Fibroblast of peridontal ligament (primary cell): ENCODE results near the gene LENG1.
A peak's percentile ranks its signal among the peaks of the same experiment; 100 is the strongest.
"Not testable (repeated sequence)": the region's sequence is repeated elsewhere in the genome, so short reads cannot be mapped to it uniquely, and the experiment has no call there.

Experiments used
- DNase-seq: peaks from one replicate; pipeline ENCODE4 v3.0.0-alpha.2; 2010; ENCODE audit errors: extremely low read depth

Gene LENG1

DNA sequence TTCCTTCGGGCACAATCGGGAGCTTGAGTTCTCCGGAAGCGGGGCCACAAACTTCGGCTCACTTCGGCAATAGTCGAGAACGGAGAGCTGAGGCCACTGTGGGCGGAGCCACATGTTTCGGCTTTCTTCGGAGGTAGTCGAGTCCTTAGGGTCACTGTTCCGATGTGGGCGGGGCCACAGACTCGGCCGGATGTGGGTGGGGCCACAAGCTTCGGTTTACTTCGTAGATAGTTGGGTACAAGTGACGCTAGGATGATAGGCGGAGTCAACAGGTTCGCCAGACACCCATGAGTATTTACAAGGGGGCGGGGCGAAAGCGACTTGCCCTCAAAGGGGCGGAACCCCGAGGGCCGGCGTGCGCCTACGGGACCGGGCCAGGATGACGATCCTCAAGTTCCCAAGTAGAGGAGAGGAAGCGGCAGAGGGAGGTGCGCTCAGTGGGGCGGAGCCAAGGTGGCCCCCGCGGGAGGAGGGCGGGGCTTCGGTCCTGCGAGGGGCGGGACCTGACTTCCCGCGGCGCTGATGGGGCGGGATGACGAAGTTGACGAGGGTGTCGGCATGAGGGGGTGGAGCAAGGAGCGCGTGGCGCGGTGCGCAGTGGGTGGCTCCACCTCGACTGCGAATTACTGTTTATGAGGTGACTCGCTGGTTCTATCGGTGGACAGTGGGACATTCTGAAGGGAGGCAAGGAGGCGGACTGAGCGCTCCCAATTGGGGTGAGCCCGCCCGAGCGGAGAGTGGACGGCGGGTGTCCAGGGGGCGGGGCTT is 30.4 kb upstream of the LENG1 start:
- DNase-seq, result peak; percentile 100

GRCh38 chr19:54189145-54189734 is 29.7 kb upstream of the LENG1 start, which contains the start of gene MBOAT7:
TSS of gene MBOAT7 (minus strand) at chr19:54189580. CDS start at chr19:54188508, 1,072 bp downstream.
- DNase-seq, result no peak

DNA sequence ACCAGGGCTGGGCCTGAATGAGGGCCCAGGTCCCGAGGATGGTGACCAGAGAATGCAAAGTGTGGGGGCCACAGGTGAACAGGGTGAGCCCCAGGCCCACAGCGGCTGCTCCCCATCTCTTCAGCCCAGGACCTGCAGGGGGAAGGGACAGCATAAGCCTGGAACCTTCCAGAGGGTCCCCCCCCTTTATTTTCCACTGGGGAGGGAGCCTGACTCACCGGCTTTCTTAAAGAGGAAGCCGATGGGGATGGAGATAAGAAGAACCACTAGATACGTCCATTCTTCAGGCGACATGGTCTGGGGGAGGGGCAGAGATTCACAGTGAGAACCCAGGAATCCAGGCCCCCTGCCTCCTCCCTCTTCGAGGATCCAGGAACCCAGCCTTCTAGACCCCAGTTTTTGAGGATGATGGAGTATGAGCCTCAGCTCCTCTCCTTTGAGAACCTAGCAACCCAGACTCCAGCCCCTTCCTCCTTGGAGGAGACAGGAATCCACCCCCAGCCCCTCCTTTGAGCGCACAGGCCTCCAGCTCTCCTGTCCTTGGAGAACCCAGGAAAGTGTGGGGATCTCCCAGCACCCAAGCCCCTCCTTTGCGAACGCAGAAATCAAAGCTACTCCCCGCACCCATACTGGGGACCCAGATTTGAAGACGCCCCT is 28.8 kb upstream of the LENG1 start:
- DNase-seq, result no peak

DNA sequence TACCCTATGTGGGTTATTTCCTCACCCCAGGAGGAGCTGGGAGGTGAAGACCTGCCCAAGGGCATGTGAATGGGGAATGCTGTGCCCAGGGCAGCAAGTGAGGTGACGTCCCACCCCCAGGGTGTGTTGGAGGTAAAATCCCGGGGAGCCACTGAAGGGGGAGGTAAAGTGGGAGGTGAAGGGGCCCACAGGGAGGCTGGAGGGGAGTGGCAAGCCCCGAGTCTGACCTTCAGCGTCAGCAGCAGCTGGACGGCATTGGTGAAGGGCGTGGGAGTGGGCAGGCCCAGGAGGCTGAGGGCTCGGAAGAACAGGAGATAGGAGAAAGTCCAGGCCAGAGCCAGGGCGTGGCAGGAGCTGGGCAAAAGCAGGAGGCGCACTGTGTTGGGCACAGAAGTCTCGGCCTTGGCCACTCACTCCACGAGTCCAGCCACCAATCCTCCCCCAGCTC is 27.4 kb upstream of the LENG1 start:
- DNase-seq, result no peak

DNA sequence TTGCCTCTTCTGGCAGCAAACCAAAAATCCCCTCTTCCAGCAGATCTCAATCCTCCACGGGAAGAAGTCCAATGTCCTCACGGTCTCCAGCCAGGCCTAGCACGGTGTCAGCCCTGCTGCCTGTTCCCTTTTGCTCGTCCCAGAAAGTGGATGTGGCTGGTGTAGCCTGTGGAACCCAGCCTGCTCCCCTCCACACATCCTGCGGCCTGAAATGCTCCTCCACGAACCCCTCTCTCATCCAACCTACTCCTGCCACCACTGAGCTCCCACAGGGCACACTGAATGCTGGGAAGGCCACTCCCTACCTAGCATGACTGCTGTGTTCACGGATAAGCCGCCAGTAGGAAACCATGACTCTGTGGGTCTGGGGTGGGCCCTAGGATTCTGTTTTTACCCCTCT is 26.8 kb upstream of the LENG1 start:
- no peak for DNase-seq

GRCh38 chr19:54183431-54183830 is 23.9 kb upstream of the LENG1 start:
- DNase-seq, result no peak

GRCh38 chr19:54181894-54182293 is 22.4 kb upstream of the LENG1 start:
- DNase-seq, result not testable (repeated sequence)

DNA sequence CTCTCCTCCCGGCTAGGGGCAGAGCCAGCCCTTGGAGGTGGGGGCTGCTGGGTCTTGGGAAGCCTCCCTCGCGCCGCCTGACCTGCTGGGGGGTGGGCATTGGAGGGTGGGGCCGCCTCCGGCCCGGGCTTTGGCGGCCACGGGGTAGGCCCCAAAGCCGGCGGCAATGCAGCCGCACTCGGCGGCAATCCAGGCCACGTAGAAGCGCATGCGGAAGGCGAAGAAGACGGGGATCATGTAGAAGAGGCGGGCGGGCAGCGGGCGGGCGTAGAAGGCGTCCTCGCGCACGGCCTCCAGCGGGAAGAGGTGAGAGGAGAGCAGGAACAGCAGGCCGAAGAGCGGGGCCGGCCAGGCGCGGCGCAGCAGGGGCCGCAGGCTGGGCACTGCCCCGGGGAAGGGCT is 21.2 kb upstream of the LENG1 start:
- DNase-seq, result no peak

GRCh38 chr19:54179921-54180461 is 20.5 kb upstream of the LENG1 start:
- peak; percentile 61 for DNase-seq

GRCh38 chr19:54179262-54179852 is 19.8 kb upstream of the LENG1 start:
- no peak for DNase-seq

DNA sequence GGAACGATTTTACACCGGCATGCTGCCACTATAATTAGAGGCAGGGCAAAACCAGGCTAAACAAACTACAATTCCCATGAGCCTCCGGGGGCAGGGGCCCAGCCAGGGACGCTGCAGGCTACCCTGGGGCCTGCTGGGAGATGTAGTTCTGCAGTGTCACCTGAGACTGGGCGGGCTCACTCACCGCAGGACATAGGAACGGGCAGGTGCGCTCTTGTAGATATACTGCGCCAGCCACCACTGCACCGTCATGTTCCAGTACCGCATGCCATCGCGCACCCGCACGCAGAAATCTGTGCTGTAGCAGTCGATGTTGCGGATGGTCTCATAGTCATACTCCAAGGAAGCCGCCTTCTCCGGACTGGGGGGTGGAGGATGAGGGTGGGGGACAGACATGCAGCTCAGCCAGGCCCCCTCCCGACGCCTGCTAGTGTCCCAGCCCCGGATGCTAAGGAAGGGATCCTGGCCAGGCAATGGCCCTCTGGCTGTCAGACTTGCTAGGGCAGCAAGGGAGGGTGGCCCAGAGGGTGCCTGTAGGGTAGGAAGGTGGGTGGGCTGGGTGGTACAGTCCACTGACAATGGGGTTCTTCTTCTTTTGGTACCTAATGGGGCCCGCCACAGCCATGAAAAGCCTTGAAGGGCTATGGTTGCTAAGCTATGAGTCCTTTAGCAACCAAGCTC is 19.2 kb upstream of the LENG1 start:
- no peak for DNase-seq

DNA sequence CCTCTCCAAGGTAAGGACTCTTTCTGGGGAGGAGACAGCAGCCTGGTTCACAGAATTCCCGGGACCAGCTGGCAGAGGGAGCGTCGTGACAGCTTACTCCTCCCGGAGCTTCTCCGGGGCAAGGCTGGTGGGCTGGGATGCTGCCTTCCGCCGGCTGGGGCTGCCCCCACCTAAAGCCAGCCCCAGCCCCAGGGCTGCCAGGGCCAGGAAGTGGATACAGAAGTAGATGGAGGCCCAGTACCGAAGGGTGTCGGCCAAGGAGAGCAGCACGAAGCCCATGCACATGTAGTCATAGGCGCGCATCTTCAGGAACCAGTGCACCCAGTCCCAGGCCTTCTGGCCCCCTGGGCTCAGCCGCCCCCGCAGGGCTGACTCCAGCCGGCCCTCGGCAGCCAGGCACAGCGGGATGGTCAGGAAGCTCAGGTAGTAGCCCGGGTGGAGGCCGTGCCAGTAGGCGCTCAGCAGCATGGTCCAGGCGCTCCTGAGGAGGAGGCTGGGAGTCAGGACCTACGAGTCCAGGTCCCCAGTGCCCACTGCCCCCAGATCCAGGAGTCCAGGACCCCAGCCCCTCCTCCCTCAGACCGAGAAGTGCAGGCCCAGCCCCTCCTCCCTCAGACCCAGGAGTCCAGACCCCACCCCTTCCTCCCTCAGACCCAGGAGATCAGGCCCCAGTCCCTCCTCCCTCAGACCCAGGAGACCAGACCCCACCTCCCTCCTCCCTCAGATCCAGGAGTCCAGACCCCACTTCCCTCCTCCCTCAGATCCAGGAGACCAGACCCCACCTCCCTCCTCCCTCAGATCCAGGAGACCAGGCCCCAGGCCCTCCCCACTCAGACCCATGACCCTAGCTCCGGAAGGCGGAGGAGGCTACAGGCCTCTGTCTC is 14.7 kb upstream of the LENG1 start:
- DNase-seq, result no peak

GRCh38 chr19:54173359-54173699 is 13.8 kb upstream of the LENG1 start:
- no peak for DNase-seq

DNA sequence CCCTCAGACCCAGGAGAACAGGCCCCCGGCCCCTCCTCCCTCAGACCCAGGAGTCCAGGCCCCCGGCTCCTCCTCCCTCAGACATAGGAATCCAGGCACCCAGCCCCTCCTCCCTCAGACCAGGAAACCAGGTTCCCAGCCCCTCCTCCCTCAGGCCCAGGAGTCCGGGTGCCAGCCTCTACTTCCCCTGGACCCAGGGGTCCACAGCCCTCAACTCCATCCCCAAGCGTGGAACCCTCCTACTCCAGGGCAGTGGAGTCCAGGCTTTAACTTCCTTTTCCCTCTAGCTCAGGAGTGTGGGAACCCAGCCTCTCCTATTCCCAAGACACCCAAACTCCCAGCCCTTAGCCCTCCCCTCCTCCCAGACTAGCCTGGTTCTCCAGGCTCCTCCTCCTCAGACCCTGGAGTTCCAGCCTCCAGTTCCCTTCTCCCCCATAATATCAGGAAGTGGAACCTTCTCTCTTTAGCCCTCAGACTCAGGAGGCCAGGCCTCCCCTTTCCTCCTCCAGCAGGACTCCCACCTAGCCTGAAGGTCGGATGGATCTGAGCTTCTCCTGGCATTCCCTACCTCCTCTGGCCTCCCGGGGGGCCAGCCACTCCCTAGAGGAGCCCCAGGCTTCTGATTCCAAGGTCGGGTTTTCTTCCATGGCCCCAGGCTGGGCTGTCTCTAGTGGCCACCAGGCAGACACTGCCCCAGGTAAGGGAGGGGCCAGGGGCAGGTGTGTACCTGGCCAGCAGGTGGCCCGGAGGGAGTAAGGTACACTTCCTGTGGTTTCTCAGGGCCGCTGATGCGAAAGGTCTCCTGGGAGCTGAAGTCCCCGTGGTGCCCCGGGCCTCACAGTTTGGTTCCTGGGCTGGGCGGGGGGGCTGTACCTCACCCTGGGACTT is 13.2 kb upstream of the LENG1 start, which contains the start of gene TMC4:
Gene TMC4 (minus strand): TSS at position 690 of the 888 bp plus-strand sequence. CDS start 43 bp downstream, at position 647.
- DNase-seq, result peak; percentile 38

GRCh38 chr19:54171736-54172431 is 12.4 kb upstream of the LENG1 start:
- DNase-seq, result not testable (repeated sequence)

DNA sequence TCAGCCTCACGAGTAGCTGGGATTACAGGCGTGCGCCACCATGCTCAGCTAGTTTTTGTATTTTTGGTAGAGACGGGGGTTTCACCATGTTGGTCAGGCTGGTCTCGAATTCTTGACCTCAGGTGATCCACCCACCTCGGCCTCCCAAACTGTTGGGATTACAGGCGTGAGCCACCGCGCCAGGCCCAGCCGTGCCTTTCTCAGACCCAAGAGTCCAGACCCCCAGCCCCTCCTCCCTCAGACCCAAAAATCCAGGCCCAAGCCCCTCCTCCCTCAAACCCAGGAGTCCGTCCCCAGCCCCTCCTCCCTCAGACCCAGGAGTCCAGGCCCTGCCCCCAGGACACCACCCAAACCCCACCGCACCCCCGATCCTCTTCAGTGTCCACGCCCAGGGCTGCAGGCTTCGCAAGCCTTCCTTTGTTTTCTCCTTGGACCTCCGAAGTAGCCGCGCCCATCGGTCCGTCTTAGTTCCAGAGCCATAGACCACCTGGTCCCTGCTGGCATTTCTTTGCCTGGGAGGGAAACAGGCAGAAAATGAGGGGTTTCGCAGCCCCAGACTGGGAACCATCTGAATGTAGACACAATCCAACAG is 9.7 kb upstream of the LENG1 start:
- DNase-seq, result no peak

DNA sequence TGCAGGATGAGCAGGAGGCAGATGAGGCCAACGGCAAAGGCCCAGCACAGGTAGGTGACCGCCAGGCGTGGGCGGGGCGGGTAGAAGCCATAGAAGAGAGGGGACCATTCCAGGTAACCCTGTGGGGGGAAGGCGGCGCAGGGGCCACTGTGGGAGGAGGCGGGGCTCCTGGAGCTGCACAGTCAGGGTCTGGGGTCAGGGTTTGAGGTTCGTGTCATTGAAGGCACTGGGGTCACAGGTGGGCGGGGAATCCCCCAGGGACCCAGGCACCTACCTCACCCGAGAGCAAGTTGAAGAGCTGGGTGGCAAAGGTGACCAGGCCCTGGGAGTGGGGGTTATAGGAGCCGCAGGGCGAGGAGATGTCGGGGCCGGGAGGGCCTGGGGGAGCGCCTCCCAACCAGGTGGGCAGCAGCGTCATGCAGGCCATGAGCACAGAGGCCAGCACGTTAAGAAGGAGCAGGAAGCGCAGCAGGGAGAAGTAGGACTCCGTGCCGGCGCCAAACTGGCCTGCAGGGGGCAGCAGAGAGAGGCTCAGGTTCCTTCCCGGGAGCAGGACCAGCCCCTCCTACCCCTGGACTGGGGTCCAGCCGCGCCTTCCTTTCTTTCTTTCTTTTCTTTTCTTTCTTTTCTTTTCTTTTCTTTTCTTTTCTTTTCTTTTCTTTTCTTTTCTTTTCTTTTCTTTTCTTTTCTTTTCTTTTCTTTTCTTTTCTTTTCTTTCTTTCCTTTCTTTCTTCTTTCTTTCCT is 8.8 kb upstream of the LENG1 start:
- peak; percentile 83 for DNase-seq

DNA sequence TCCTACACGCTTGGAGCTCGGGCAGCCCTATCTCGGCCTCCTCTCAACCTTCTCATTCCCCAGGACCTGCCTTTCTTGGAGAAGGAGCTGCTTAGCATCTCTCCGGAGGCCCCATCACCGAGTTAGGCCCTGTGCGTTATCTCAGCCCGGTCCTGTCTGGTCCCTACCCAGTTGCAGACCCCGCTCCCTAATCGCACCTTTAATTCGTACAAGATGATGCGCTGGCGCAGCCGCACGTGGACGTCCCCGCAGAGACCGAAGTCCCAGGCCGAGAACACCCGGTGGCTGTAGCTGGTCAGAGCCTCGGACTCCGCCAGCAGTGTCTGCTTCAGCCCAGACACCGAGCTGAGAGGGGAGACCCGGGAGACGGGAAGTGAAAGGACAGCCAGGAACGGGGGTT is 5.7 kb upstream of the LENG1 start:
- no peak for DNase-seq
